Muscle layer of duodenum (tissue), 2 donors: Measurements from ENCODE around the gene TCTN1.
"Not testable (repeated sequence)": the region's sequence is repeated elsewhere in the genome, so short reads cannot be mapped to it uniquely, and the experiment has no call there.

Source experiments
- H3K27ac ChIP-seq: one replicate; pipeline ENCODE4 v1.7.0; 2013; ENCODE audit warnings: mild to moderate bottlenecking, low read length
- H3K27me3 ChIP-seq: one replicate; pipeline ENCODE4 v1.7.0; 2013; ENCODE audit warnings: low read depth, mild to moderate bottlenecking, control low read depth, low read length
- H3K36me3 ChIP-seq, 2 donors: one replicate each; pipeline ENCODE4 v1.7.0; 2013; ENCODE audit warnings: low read length in 2 of 2, control low read depth in 1 of 2, mild to moderate bottlenecking in 1 of 2; ENCODE audit not compliant: insufficient read depth in 2 of 2, control insufficient read depth in 1 of 2
- H3K4me1 ChIP-seq, 2 donors: one replicate each; pipeline ENCODE4 v1.7.0; 2013; ENCODE audit warnings: low read length in 2 of 2, mild to moderate bottlenecking in 2 of 2, control low read depth in 1 of 2, moderate library complexity in 1 of 2; ENCODE audit not compliant: insufficient read depth in 2 of 2, control insufficient read depth in 1 of 2
- H3K4me3 ChIP-seq, 2 donors: one replicate each; pipeline ENCODE4 v1.7.0; 2013; ENCODE audit warnings: low read length in 2 of 2, low read depth in 1 of 2, mild to moderate bottlenecking in 1 of 2
- H3K9me3 ChIP-seq, 2 donors: one replicate each; pipeline ENCODE4 v1.7.0; 2013; ENCODE audit warnings: low read length in 2 of 2, control low read depth in 1 of 2, mild to moderate bottlenecking in 1 of 2; ENCODE audit not compliant: control insufficient read depth in 1 of 2
- donor health status: healthy.

The TCTN1 gene

GRCh38 chr12:110576504-110576903 lies 37.4 kb upstream of the TCTN1 start:
- H3K27me3 ChIP-seq: no peaks in the 10 kb centered on the region
- no peak overlapping the region for H3K4me3 ChIP-seq
- H3K27ac ChIP-seq: no peak overlapping the region
- H3K9me3 ChIP-seq: peaks cover 0 to 6% of the 10 kb centered on the region in 2 donors
- H3K4me1 ChIP-seq: peaks cover 22 to 58% of the 10 kb centered on the region in 2 donors
- peaks cover 0 to 4% of the 10 kb centered on the region in 2 donors for H3K36me3 ChIP-seq

GRCh38 chr12:110577864-110578693 lies 35.9 kb upstream of the TCTN1 start:
- Histone ChIP-seq H3K27ac (peak overlapping the region; percentile 97), H3K4me3 (peak overlapping the region in 1 of 2 donors; percentile 37)

DNA sequence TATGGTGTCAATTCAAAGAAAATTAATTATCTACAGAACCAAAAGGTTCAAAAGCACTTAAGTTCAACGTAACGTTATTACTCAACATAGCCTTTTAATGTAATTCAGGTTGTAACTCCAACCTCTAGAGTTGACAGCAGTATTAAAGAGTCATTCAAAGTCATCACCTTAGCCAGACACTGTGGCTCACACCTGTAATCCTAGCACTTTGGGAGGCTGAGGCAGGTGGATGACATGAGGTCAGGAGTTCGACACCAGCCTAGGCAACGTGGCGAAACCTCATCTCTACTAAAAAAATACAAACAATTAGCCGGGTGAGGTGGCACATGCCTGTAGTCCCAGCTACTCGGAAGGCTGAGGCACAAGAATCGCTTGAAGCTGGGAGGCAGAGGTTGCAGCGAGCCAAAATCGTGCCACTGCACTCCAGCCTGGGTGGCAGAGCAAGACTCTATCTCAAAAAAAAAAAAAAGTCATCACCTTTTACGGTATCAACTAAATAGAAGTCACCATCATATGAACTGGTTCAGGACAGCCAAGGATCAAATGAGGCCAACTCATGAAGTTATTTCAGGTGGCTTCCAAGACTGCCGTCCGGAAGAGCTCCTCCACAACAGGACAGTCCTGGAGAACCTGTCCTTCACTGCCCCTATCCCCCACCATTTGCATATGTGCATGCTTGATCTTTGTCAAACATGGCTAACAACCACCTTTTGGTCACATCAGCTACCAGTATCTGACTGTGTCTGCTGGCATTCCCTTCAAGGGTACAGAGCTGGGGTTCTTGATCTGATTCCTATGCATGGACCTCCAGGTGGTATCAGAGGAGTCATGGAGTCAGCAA lies 35.0 kb upstream of the TCTN1 start:
- Histone ChIP-seq H3K4me3 (no peak overlapping the region), H3K4me1 (peaks cover 27 to 64% of the 10 kb centered on the region in 2 donors), H3K27ac (peak overlapping the region; percentile 97), H3K9me3 (no peaks in the 10 kb centered on the region), H3K36me3 (peaks cover 0 to 4% of the 10 kb centered on the region in 2 donors), H3K27me3 (no peaks in the 10 kb centered on the region)

More at GRCh38 chr12:110577864-110578693, 35.9 kb upstream of the TCTN1 start:
- peaks cover 22 to 58% of the 10 kb centered on the region in 2 donors for H3K4me1 ChIP-seq
- no peaks in the 10 kb centered on the region for H3K9me3 ChIP-seq
- H3K36me3 ChIP-seq: peaks cover 0 to 4% of the 10 kb centered on the region in 2 donors
- no peaks in the 10 kb centered on the region for H3K27me3 ChIP-seq

DNA sequence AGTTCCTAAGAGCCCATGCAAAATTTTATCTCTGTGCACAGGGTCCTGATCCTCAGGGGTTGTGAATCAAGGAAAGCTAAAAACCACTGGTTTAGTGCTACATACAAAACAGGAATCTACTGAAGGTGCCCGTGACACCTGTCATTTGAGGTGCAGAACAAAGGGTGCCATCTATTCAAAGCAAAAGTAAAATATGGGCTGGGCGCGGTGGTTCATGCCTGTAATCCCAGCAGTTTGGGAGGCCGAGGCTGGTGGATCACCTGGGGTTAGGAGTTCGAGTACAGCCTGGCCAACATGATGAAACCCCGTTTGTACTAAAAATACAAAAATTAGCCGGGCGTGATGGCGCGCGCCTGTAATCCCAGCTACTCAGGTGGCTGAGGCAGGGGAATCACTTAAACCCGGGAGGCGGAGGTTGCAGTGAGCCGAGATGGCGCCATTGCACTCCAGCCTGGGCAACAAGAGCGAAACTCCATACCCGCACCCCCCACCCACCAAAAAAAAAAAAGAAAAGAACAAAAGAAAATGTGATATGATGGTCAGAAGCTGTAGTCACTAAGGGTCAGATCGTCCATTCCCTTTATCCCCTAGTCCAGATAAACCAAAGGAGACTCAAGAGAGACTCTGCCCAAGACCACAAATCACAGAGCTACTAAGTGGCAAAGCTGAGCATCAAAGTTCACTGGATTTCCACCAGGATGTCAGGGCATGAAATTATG lies 34.2 kb upstream of the TCTN1 start:
- Histone ChIP-seq H3K4me1 (peaks cover 30 to 65% of the 10 kb centered on the region in 2 donors), H3K27ac (peak overlapping the region; percentile 54), H3K36me3 (peaks cover 0 to 4% of the 10 kb centered on the region in 2 donors), H3K27me3 (no peaks in the 10 kb centered on the region), H3K4me3 (no peak overlapping the region), H3K9me3 (no peaks in the 10 kb centered on the region)

- Histone ChIP-seq H3K4me1 (peaks cover 30 to 56% of the 10 kb centered on the region in 2 donors), H3K4me3 (peak overlapping the region; percentile 86 to 89), H3K36me3 (peaks cover 0 to 4% of the 10 kb centered on the region in 2 donors), H3K27me3 (no peaks in the 10 kb centered on the region), H3K27ac (peak overlapping the region; percentile 93), H3K9me3 (no peaks in the 10 kb centered on the region)
These were observed 32.0 kb upstream of the TCTN1 start for GRCh38 chr12:110581931-110582275.

DNA sequence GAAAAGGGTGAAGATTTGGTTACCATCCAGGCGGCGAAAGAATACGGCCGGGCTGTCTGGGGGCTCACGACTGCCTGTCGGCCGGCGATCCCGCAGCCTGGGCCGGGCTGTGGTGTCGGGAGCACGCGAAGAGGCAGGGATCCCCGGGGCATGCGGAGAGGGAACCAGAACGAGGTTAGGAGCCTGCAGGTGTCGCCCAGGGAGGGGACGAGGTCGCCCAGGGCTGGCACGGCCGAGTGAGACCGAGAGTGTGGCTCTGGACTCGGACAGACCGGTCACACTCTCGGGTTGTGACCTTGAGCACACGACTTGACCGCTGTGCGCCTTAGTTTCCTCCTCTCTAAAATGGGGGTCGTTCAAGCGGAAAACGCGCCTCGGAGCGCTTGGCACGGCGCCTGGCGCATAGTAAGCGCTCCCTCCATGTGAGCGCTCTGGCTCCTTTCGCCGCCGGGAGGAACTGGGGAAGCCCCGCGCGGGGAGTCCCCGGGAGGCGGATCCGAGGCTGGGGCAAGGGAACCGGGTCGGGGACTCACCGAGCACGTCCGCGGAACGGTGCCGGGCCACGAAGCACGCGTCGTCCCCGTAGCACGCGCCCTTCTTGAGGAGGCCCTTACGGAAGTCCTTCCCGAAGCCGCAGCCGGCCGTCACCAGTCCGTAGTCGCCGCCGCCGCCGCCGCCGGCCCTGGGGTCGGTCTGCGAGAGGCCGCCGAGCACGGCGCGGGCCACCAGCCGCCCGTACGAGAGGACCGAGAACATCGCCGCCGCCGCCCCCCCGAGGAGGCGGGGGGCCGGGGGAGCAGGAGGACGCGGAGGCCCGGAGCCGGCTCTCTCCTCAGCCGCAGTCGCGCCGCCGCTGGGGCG lies 31.4 kb upstream of the TCTN1 start:
- peaks cover 0 to 4% of the 10 kb centered on the region in 2 donors for H3K36me3 ChIP-seq
- H3K27me3 ChIP-seq: no peaks in the 10 kb centered on the region
- peaks cover 30 to 52% of the 10 kb centered on the region in 2 donors for H3K4me1 ChIP-seq
- H3K27ac ChIP-seq: peak overlapping the region; percentile 93
- H3K9me3 ChIP-seq: no peaks in the 10 kb centered on the region
- H3K4me3 ChIP-seq: peak overlapping the region; percentile 86 to 89

DNA sequence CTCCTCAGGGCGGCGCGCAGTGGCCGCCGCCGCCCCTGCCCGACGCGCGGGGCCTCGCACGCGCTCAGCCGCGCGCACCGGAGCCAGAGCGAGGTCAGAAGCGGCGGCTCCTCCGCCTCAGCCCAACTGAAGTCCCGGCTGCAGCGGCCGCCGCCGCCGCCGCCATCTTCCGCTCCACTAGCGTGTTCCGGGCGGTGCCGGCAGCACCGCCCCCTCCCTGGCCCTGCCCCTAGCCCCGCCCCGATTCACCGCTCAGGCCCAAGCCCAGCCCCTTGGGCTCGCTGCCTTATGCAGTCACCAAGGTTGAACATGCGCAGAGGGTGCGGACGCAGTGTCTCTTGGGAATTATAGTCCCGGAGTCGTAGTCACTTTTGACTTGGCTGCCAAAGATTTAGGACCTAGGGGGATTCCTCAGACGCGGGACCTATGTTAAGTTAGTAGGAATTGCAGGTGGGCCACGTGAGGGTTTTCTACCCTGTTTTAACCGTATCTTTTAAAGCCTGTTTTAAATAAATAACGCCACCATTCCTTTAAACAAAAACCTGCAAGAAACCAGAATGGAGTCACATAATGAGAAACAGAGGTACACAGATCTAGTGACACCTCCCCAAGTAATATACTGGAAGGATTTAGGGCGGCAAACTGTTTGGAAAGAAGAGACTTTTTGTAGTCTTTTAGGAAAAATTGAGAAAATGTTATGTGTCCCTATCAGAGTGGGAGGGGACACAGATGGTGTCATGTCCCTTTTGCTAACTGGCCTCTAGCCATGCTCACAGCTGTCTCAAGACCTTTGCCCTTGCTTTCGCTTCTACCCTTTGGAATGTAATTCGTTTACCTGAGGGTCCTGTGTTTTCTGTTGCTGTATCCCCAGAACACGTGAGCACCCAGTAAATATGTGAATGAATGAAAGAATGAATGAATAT lies 30.5 kb upstream of the TCTN1 start, which contains the start of gene PPTC7:
Gene PPTC7, minus strand, starts transcription at position 182 of the 923 bp plus-strand sequence. CDS start 287 bp downstream, outside the sequence.
- Histone ChIP-seq H3K27me3 (no peaks in the 10 kb centered on the region), H3K4me3 (peak within 1 kb of the TSS; percentile 86 to 89), H3K27ac (peak within 1 kb of the TSS; percentile 93), H3K36me3 (no peaks in the 10 kb centered on the region), H3K4me1 (peaks cover 22 to 43% of the 10 kb centered on the region in 2 donors), H3K9me3 (no peaks in the 10 kb centered on the region)

DNA sequence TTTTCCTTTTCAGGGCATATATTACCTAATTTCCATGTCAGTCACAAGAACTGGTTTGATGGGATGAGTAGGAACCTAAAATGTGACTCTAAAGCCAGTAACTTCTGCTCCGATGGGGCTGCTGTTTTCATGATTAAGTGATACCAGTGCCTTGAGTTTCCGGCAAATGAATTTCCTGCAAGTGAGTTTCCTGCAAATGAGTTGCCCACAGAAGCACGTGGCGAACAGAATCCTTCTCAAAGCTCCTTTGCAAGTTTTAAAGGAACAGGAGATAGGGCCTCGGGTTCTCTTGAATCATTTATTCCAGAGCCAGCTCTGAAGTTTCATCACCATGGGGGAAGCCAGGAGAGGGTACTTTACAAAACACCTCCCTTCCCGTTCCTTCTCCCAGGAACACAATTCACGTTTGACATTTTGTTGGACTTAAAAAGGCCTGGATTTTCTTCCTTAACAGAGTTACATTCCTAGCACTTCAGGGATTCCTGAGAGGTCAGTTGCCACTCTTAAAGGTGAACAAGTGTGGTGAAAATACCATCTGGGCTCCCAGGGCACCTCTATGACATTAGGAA lies 28.6 kb upstream of the TCTN1 start:
- peak overlapping the region; percentile 93 for H3K27ac ChIP-seq
- no peaks in the 10 kb centered on the region for H3K36me3 ChIP-seq
- H3K4me3 ChIP-seq: peak overlapping the region in 1 of 2 donors; percentile 9
- H3K9me3 ChIP-seq: no peaks in the 10 kb centered on the region
- H3K27me3 ChIP-seq: no peaks in the 10 kb centered on the region
- H3K4me1 ChIP-seq: peaks cover 13 to 31% of the 10 kb centered on the region in 2 donors

GRCh38 chr12:110587102-110587501 lies 26.8 kb upstream of the TCTN1 start:
- H3K4me1 ChIP-seq: peaks cover 25 to 30% of the 10 kb centered on the region in 2 donors
- not testable (repeated sequence) for H3K36me3 ChIP-seq, H3K9me3 ChIP-seq, H3K4me3 ChIP-seq, H3K27me3 ChIP-seq, H3K27ac ChIP-seq
